ENCODE results near the gene GNAI3. TPM values are rescaled to one million over a fixed set of nuclear protein-coding genes. Genes with fewer than 3 reads are reported as not detected.
A peak's percentile ranks its signal among the peaks of the same experiment; 100 is the strongest.

GNAI3 gene
- total RNA-seq, 2 donors from 2014 or later = 5.4 to 9.3 TPM

- Histone ChIP-seq H3K27me3 (replicated peaks; ENCODE audit: insufficient read depth) (no peaks in the 10 kb centered on the region), H3K36me3 (no peaks in the 10 kb centered on the region), H3K4me1 (ENCODE audit: control insufficient read depth in 1 of 2, low read depth in 2 of 2) (peaks cover 31 to 65% of the 10 kb centered on the region in 2 donors), H3K9me3 (no peaks in the 10 kb centered on the region), H3K27ac (no peak overlapping the region), H3K4me3 (no peak overlapping the region)
- ATAC-seq (ENCODE audit: insufficient number of reproducible peaks, low FRiP score, low read depth) = no peak
- TF ChIP-seq CTCF (IDR thresholded peaks at IDR 0.05) = no peak
- DNase-seq (ENCODE audit: low spot score) = no peak
Observed at GRCh38 chr1:109566982-109567381, 18.6 kb downstream of the GNAI3 start.

GRCh38 chr1:109567877-109568672, 19.7 kb downstream of the GNAI3 start:
- no peaks in the 10 kb centered on the region for H3K27me3 ChIP-seq (replicated peaks; ENCODE audit: insufficient read depth)
- no peaks in the 10 kb centered on the region for H3K36me3 ChIP-seq
- H3K4me1 ChIP-seq (ENCODE audit: control insufficient read depth in 1 of 2, low read depth in 2 of 2) = peaks cover 32 to 55% of the 10 kb centered on the region in 2 donors
- no peak for TF ChIP-seq CTCF (IDR thresholded peaks at IDR 0.05)
- H3K9me3 ChIP-seq = no peaks in the 10 kb centered on the region
- H3K4me3 ChIP-seq = no peak overlapping the region
- H3K27ac ChIP-seq = no peak overlapping the region
- ATAC-seq (ENCODE audit: insufficient number of reproducible peaks, low FRiP score, low read depth) (no peak), DNase-seq (ENCODE audit: low spot score) (no peak)

GRCh38 chr1:109569323-109569722, 20.9 kb downstream of the GNAI3 start:
- ATAC-seq (ENCODE audit: insufficient number of reproducible peaks, low FRiP score, low read depth) (no peak), DNase-seq (ENCODE audit: low spot score) (no peak)
- Histone ChIP-seq H3K36me3 (no peaks in the 10 kb centered on the region), H3K27ac (no peak overlapping the region), H3K27me3 (replicated peaks; ENCODE audit: insufficient read depth) (no peaks in the 10 kb centered on the region), H3K4me3 (no peak overlapping the region), H3K9me3 (no peaks in the 10 kb centered on the region), H3K4me1 (ENCODE audit: control insufficient read depth in 1 of 2, low read depth in 2 of 2) (peaks cover 30 to 44% of the 10 kb centered on the region in 2 donors)
- no peak for TF ChIP-seq CTCF (IDR thresholded peaks at IDR 0.05)

- H3K9me3 ChIP-seq = no peaks in the 10 kb centered on the region
- DNase-seq (ENCODE audit: low spot score) = no peak
- H3K4me3 ChIP-seq = no peak overlapping the region
- H3K4me1 ChIP-seq (ENCODE audit: control insufficient read depth in 1 of 2, low read depth in 2 of 2) = peaks cover 30 to 42% of the 10 kb centered on the region in 2 donors
- no peaks in the 10 kb centered on the region for H3K27me3 ChIP-seq (replicated peaks; ENCODE audit: insufficient read depth)
- H3K36me3 ChIP-seq = no peaks in the 10 kb centered on the region
- ATAC-seq (ENCODE audit: insufficient number of reproducible peaks, low FRiP score, low read depth) = no peak
- peak overlapping the region in 1 of 2 donors; percentile 37 for H3K27ac ChIP-seq
- TF ChIP-seq CTCF (IDR thresholded peaks at IDR 0.05) = no peak
Observed at GRCh38 chr1:109570414-109570813, 22.0 kb downstream of the GNAI3 start.

- peaks cover 11% of the 10 kb centered on the region for H3K36me3 ChIP-seq
- no peaks in the 10 kb centered on the region for H3K9me3 ChIP-seq
- H3K27me3 ChIP-seq (replicated peaks; ENCODE audit: insufficient read depth) = no peaks in the 10 kb centered on the region
- DNase-seq (ENCODE audit: low spot score) = no peak
- no peak overlapping the region for H3K4me3 ChIP-seq
- peaks cover 26 to 28% of the 10 kb centered on the region in 2 donors for H3K4me1 ChIP-seq (ENCODE audit: control insufficient read depth in 1 of 2, low read depth in 2 of 2)
- no peak overlapping the region for H3K27ac ChIP-seq
- no peak for TF ChIP-seq CTCF (IDR thresholded peaks at IDR 0.05)
- no peak for ATAC-seq (ENCODE audit: insufficient number of reproducible peaks, low FRiP score, low read depth)
Observed at GRCh38 chr1:109573785-109574184, 25.4 kb downstream of the GNAI3 start.
